Ovary (tissue), 9 donors: ENCODE results near the gene ROPN1L. TPM values are rescaled to one million over a fixed set of nuclear protein-coding genes. Genes with fewer than 3 reads are reported as not detected.

Source experiments
- DNase-seq, 5 donors: peaks; one replicate each; pipeline ENCODE4 v3.0.0-alpha.2; 2019 to 2020
- H3K27ac ChIP-seq, 2 donors: fragments of 200-600 bp; one replicate each; pipeline versions ENCODE4 v1.5.1 to v1.8.0; 2019 to 2022
- H3K27me3 ChIP-seq: fragments of 200-600 bp; one replicate; pipeline ENCODE4 v1.8.0; 2022
- H3K36me3 ChIP-seq: fragments of 200-600 bp; sonication (generic); one replicate; pipeline ENCODE4 v1.5.1; 2019
- H3K4me1 ChIP-seq: one replicate; pipeline ENCODE4 v1.8.1; 2013; ENCODE audit warnings: mild to moderate bottlenecking, moderate library complexity; ENCODE audit not compliant: insufficient read depth
- H3K4me3 ChIP-seq: fragments of 200-600 bp; sonication (generic); one replicate; pipeline ENCODE4 v1.5.1; 2017
- H3K9me3 ChIP-seq, 2 donors: fragments of 200-600 bp in 1 of 2; sonication (generic) in 1 of 2; one replicate each; pipeline versions ENCODE4 v1.5.1 to v1.8.1; 2013 to 2019; ENCODE audit warnings: mild to moderate bottlenecking in 1 of 2, moderate library complexity in 1 of 2
- CTCF ChIP-seq, 3 donors: fragments of 450-650 bp in 2 of 3; fragments of 200-600 bp in 1 of 3; IDR thresholded peaks; one replicate each; pipeline versions ENCODE4 v1.5.1 to v1.8.0; 2016 to 2022; ENCODE audit warnings: antibody characterized with exemption in 3 of 3, mild to moderate bottlenecking in 1 of 3
- EP300 ChIP-seq: sonication (generic); formaldehyde crosslinking; IDR thresholded peaks from one replicate; pipeline ENCODE4 v1.6.1; 2017; ENCODE audit warnings: antibody characterized with exemption
- POLR2A ChIP-seq: fragments of 450-650 bp; IDR thresholded peaks from one replicate; pipeline ENCODE4 v1.6.1; 2017; ENCODE audit warnings: antibody characterized with exemption, mild to moderate bottlenecking, moderate library complexity
- WGBS, 3 donors: extraction: QIAGEN DNeasy Blood & Tissue Kit in 1 of 3; methylation state at CpG; one replicate each; pipeline versions ENCODE4 v1.1.5 to v1.1.7; 2013 to 2017; 5-methylcytosine and 5-hydroxymethylcytosine counted together
- intact Hi-C, 4 donors: fragments of 100-400 bp; cut with DNase I; formaldehyde crosslinking; loops; one replicate each; pipeline versions ENCODE4 v1.11.0 to v1.15.1; 2022 to 2023
- polyA plus RNA-seq, 2 donors: library from polyadenylated mRNA; stranded (reverse); fragments of 200-250 nt in 1 of 2; fragments of 350-450 nt in 1 of 2; fragmentation: Illumina TruSeq in 1 of 2; extraction: RNeasy Lipid Tissue Mini Kit (QIAGEN cat#74804) in 1 of 2; gene quantifications; one replicate each; pipeline ENCODE4 v1.2.3, GENCODE V29; 2013 to 2014
- total RNA-seq, 7 donors: library from RNA; depleted of rRNA in 2 of 7; stranded (reverse); fragments of >200 nt in 2 of 7; fragmentation: NEBNext Ultra II Directional in 3 of 7; extraction: Animal tissue kit (Norgen Biotek cat#: 25700) in 3 of 7; gene quantifications; one replicate each; pipeline versions ENCODE4 v1.1.0 to v1.2.4, GENCODE V29; 2016 to 2023
- donor health status: DM: no; HTN: no; CAD: no; lungs with moderate emphysema.
- donor health status: DM: no; HTN: no; CAD: no.
- donor health status: Bipolar disorder and iron deficiency.
- donor health status: DM: yes; HTN: yes; CAD: no.
- donor health status: DM: no; HTN: no; CAD: no.
- donor health status: DM: yes; HTN: yes; CAD: no.

ROPN1L gene
- total and polyA plus RNA-seq, 9 donors, result 0.30 to 51.9 (median 2.4) TPM; not detected in 3

- Histone ChIP-seq H3K27ac (no peak overlapping the region), H3K4me3 (no peak overlapping the region), H3K36me3 (no peaks in the 10 kb centered on the region), H3K9me3 (no peaks in the 10 kb centered on the region), H3K4me1 (no peaks in the 10 kb centered on the region), H3K27me3 (no peaks in the 10 kb centered on the region)
- intact Hi-C loops, result no loop called here
- TF ChIP-seq POLR2A, result no peak
- TF ChIP-seq CTCF (IDR thresholded peaks at IDR 0.05), result no peak
- TF ChIP-seq EP300, result no peak
- 65 to 71% (median 70%) methylated on average over 10 of the region's 10 CpGs for WGBS, 3 donors
- no peak for DNase-seq
Measured at GRCh38 chr5:10481241-10481935, 39.7 kb downstream of the ROPN1L start.

GRCh38 chr5:10482791-10483530 is 41.3 kb downstream of the ROPN1L start:
- no peaks in the 10 kb centered on the region for H3K4me1 ChIP-seq
- no peak for DNase-seq
- intact Hi-C loops, result no loop called here
- no peaks in the 10 kb centered on the region for H3K27me3 ChIP-seq
- H3K9me3 ChIP-seq, result no peaks in the 10 kb centered on the region
- no peak overlapping the region for H3K27ac ChIP-seq
- WGBS, 3 donors, result 71 to 86% (median 77%) methylated on average over 12 of the region's 12 CpGs
- TF ChIP-seq POLR2A (no peak), EP300 (no peak)
- no peaks in the 10 kb centered on the region for H3K36me3 ChIP-seq
- no peak overlapping the region for H3K4me3 ChIP-seq

- WGBS, 3 donors, result 63 to 77% (median 67%) methylated on average over 5 of the region's 5 CpGs
Measured at GRCh38 chr5:10484774-10485141, 43.1 kb downstream of the ROPN1L start.

GRCh38 chr5:10485142-10485795 is 43.6 kb downstream of the ROPN1L start:
- WGBS, 3 donors, result 58 to 71% (median 68%) methylated on average over 14 of the region's 14 CpGs
- no peak for DNase-seq
- H3K27me3 ChIP-seq, result no peaks in the 10 kb centered on the region
- no peak overlapping the region for H3K4me3 ChIP-seq
- TF ChIP-seq CTCF (IDR thresholded peaks at IDR 0.05), result no peak
- TF ChIP-seq EP300, result no peak
- TF ChIP-seq POLR2A, result no peak
- intact Hi-C loops, result no loop called here
- no peaks in the 10 kb centered on the region for H3K9me3 ChIP-seq
- H3K27ac ChIP-seq, result no peak overlapping the region
- H3K4me1 ChIP-seq, result no peaks in the 10 kb centered on the region
- no peaks in the 10 kb centered on the region for H3K36me3 ChIP-seq

More at GRCh38 chr5:10484774-10485141, 43.1 kb downstream of the ROPN1L start:
- no peaks in the 10 kb centered on the region for H3K9me3 ChIP-seq
- H3K36me3 ChIP-seq, result no peaks in the 10 kb centered on the region
- intact Hi-C loops, result no loop called here
- H3K4me1 ChIP-seq, result no peaks in the 10 kb centered on the region
- H3K4me3 ChIP-seq, result no peak overlapping the region
- TF ChIP-seq CTCF (IDR thresholded peaks at IDR 0.05), result no peak
- TF ChIP-seq EP300, result no peak
- no peak for TF ChIP-seq POLR2A
- no peak for DNase-seq
- no peaks in the 10 kb centered on the region for H3K27me3 ChIP-seq
- no peak overlapping the region for H3K27ac ChIP-seq
